Measurements from ENCODE around the gene BCAS3.

The BCAS3 gene

GRCh38 chr17:61404913-61405685, 727.4 kb downstream of the BCAS3 start:
- DNase-seq = peak; percentile 58

DNA sequence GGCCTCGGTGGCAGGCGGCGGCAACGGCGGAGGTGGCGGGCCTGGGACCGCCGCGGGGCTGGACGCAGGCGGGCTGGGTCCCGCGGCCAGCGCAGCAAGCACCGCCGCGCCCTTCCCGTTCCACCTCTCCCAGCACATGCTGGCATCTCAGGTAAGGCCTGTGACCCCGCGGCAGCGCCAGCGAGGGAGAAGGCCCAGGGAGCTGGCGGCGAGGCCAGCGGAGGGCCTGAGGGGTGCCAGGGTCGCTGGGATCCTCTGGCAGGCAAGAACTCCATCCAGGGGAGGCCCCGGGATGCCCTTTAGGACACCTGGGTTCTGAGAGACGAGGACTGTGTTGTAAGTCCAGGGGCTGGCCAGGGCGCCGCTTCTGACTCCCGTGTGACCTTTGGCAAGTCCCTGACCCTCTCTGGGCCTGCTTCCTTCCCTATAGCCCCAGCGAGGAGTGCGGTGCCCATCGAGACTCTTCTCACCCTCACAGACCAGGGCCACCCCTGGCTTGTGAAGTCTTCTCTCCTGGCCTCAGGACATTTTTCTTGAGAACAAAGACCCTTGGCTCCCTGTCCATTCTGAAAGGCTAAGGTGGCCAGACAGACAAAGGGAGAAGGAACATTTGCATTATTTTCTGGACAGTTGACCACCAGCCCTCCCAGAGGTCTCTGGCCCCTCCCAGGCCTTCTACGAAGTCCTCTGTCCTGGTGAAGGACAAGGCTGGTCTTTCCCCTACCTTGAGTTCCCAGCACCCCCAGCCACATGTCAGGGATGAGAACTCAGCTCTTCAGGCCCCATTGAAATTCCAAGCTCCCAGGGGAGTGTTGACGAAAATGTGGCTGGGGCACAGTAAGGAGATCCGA, 728.3 kb downstream of the BCAS3 start:
- DNase-seq = peak; percentile 20

- no peak for DNase-seq
These were observed 728.8 kb downstream of the BCAS3 start for GRCh38 chr17:61406537-61406845.

DNA sequence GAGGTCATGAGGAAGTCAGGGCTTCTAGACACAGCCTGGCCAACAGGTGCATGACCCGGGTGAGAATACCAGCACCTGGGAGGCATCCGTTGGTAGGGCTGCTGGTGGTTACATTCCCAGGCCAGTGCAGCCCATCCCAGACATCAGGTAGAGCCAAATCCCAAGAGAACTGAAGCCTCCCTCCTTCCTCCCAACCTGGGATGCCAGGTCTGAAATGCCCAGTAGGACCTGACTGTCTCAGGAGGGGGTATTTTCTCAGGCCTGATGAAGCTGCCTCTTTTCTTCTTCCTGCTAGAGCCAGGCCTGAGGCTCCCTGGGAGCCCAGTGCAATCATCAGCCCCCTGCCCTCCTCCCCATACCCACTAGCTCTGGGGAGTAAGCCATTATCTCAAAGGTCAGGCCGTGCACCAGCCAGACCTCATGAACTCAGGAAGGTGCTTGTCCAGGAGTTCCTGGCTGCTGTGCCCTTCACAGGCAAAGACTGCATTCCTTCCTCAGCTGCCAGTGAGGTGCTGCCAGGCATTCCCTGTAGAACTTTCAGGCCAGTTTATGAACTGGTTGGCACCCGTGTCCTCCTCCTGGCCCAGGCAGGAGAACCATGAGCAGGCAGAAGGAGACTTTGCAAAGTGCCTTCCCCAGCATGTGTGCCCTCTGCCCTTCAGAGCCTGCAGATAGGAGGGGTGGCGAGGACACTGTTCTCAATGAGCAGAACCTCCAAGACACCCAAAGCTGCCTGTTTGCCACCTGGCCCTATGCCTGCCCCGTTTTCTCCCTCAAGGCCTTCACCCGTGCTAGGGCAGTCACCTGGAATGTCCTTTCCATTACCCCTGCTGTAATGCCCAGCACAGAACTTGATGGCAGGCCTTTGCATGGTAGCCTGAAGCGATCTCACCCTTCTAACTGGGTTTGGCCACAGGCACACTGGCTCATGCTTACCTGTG, 729.6 kb downstream of the BCAS3 start:
- peak; percentile 23 for DNase-seq

GRCh38 chr17:61408151-61409041, 730.7 kb downstream of the BCAS3 start:
- peak; percentile 48 for DNase-seq

- DNase-seq = peak; percentile 92
These were observed 731.9 kb downstream of the BCAS3 start for GRCh38 chr17:61409301-61410112.

DNA sequence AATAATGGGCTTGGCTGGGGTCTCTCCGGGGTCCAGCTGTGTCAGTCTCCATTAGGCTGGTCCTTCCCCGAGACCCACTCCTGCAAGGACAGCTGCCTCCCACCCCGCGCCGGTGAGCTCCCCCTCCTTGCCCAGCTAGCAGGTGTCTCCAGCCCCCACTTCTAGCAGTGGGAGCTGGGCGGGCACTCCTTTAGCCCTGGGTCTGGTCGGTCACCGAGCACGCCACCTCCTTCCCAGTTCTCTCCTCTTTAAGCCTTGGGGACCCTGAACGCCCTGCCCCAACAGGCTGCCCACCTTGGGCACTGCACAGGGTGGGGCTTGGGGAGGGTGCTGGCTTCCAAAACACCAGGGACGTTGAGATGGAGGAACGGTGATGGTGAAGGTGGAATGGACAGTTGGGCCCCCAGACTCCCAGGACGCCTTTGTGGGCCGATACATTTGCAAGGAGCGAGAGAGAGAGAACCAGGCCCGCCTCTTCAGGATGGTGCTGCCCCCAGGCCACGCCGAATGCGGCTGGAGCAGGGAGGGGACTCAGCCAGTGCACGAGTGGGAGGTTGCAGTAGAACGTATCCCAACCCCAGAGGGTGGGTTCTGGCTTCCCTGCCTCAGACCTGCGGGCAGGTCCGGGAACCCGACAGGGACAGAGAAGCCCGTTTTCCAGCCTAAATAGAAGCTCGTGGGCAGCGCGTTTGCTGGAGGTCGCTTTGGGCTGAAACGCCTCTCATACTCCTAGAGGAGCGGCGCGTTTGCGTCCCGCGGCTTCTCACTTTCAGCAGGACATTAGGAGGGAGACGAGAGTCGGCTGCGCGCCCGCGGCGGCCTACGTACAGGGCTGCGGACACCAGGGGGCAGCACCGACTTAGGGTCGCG, 732.7 kb downstream of the BCAS3 start:
- DNase-seq = peak; percentile 86

GRCh38 chr17:61411011-61411260, 733.3 kb downstream of the BCAS3 start:
- no peak for DNase-seq

DNA sequence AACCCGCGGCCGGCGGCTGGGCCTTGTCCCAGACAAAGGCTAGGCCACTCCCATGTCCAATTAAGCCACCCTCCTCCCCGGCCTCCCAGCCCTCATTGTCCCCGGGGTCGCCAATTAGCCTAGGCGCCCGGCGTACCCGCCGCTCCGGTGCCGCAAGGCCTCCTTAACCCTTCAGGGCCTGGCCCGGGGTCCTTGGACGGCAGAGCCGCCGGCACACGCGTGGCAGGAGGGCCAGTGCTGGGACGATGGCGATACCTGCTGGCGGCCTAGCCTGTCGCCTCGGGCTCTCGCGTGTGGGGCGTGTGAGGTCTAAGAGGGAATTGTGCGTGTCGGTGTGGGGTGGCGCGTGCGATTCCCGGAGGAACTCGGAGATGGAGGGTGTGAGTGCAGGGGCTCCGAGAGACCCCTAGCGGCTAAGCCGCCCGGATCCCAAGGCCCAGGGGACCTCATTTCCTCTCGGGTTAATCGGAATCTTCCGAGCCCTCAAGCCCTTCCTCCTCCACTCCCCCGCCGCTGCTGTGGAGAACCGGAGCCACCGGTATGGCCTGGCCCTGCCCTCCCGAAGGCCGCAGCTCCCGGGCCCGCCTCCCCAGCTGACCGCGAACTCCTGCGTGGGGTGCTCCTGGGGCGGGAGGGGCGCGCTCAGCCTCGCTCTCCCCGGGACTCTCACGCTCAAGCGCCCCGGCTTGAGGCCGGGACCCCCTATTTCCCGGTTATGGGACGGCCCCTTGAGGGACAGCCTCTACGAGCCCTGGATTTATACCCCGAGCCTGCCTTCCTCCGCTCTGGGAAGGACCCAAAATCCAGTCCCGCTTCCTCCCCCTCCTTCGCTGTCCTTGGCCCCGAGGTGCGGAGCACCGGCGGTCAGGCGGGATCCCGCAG, 733.9 kb downstream of the BCAS3 start:
- peak; percentile 81 for DNase-seq

DNA sequence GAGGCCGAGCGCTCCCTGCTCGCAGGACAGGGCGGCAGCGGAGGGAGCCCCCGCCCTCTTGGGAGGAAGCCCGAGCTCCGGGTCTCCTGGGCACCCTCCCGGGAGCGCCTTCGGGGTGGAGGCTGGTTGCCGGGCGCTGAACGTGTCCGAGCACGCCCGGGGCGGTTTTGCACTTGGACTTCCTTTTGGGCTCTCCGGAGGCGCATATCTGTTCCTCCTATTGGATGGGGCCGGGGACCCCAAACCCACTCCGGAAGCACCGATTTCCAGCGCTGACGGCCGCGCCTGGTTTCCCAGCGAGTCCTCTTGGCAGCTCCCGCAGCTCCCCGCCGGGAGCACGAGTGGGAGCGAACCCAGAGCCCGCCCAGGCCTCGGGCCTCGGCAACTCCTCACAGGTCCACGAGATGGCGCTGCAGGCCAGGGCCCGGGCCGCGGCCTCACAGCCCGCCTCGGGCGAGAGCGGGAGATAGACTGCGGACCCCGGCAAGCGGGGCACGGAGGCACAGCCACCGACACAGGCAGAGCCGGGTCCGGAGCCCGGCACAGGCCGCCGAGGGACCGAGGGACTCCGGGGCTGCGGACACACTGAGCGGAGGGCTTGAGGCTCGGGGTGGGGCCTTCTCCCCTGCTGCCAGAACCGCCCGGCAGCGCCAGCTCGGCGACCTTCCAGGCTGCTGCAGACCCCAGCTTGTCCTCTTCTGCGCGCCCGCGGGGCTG, 734.6 kb downstream of the BCAS3 start:
- peak; percentile 94 for DNase-seq

DNA sequence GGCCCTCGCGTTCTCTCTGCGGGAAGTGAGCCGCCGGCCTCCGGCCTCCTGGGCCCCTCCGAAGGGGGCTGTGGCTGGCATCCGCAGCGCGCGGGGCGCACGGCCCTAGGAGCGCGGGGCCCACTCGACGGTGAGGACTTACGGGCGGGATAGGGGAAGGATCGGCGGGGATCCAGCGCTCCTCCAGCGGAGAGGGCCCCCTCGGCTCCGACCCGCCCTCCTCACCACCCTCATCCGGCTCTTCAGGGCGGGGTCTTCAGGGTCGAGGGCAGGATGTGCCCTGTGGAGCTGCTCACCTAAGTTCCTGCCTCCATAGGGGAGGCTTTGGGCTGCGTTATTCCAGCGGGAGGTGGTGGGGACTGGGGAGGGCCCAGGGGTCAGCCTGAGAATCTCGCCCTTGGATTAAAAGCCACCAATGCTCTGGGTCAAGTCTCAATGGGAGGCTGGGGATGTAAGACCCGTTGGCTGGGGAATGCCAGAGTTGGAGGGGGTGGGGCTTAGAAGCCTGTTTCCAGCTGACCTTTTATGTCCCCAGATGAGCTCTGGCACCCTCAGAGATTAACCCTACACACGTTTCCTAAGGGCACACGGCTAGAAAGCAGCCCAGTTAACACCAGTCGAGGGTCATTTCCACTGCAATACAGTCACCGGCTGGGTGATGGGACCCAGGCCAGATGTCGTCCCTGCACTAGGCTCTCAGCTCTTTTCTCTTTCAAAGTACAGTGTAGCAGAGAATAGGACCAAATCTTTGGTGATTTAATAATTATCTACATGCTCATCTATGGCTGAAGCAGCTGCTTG, 735.4 kb downstream of the BCAS3 start:
- DNase-seq = no peak

DNA sequence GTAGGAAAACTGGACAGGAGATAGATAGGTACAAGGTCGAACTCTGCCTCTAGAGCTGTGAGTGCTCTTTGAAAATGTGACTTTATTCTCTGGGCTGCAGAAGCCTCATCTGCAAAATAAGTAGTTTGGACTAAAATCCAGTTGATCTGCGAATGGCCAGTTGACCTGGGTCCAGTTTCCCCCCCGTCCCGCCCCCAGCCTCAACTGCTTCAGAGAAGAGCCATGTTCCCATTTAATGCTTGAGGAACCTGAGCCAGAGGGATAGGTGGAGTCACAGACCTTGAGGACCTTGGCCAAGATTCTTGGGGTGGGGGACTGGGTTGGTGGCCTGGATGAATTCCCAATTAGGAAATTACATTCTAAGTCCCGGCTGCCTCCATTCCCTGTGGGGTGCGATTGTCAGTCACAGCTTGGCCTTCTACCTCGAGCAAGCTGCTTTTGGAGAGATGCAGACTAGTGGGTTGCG, 736.0 kb downstream of the BCAS3 start:
- DNase-seq = peak; percentile 26

GRCh38 chr17:61414141-61414935, 736.7 kb downstream of the BCAS3 start:
- DNase-seq = peak; percentile 46

- no peak for DNase-seq
These were observed 737.2 kb downstream of the BCAS3 start for GRCh38 chr17:61414936-61415251.

DNA sequence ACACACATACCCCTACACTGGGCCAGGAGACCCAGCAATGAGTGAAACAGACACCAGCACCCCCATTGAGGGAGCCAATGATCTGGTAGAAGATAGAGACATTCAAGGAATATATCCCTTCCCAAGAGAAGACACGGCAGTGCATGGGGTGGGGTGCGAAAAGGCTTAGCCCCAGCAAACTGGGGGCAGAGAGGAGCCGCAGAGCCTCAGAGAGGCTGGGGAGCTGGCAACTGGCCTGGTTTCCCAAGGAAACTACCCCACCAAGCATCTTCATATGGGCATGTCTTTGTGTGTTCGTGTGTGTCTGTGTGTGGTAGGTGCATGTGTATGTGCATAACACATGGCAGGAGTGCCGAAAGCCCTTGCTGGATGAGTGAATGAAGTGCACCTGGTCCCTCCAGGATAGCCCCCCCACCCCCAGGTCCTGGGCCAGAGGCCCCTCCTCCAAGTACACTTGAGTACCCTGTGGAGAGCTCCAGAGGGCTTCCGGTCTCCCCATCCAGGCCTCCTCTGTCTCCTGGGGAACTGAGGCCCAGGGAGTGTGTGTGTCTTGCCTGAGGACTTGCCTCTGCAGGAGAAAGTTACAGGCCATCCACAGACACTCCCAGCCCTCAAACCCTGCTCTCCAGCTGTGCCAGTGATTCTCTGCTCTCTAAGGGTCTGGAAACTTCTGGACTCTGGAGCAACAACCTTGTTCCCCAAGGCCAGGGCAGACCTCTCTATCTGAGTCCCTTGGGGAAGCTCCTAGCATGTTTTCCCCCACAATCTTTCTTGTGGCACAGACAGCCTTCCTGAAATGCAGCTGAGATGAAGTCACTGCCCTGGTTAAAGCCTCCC, 737.9 kb downstream of the BCAS3 start:
- DNase-seq = peak; percentile 31

- DNase-seq = peak; percentile 28
These were observed 738.5 kb downstream of the BCAS3 start for GRCh38 chr17:61416211-61416539.
